ENCODE measurements around the gene PTGIR.

The PTGIR gene

DNA sequence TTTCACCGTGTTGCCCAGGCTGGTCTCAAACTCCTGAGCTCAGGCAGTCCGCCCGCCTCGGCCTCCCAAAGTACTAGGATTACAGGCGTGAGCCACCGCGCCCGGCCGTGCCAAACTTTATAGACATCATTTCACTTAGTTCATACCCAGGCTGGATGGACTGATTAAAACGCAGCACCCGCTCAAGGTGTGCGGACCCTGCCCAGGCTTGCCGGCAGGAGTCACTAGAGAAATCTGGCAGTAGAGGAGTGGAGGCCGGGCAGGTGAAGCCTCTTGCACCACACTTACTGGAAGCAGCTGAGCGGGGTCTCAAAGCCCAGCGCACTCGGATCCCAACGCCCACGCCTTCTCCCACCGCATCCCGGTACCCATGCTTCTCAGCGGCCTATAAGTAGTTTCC is 11.4 kb downstream of the PTGIR start:
- DNase-seq, result no peak

GRCh38 chr19:46611776-46612175 is 13.1 kb downstream of the PTGIR start:
- DNase-seq, result no peak

- peak; percentile 45 to 49 for DNase-seq
Measured at GRCh38 chr19:46610851-46611770, 13.8 kb downstream of the PTGIR start.

DNA sequence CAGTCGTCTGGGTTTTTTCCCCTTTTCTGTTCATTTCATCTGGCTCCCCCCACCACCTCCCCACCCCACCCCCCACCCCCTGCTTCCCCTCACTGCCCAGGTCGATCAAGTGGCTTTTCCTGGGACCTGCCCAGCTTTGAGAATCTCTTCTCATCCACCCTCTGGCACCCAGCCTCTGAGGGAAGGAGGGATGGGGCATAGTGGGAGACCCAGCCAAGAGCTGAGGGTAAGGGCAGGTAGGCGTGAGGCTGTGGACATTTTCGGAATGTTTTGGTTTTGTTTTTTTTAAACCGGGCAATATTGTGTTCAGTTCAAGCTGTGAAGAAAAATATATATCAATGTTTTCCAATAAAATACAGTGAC is 14.5 kb downstream of the PTGIR start:
- DNase-seq, result peak in 1 of 2 experiments; percentile 5

DNA sequence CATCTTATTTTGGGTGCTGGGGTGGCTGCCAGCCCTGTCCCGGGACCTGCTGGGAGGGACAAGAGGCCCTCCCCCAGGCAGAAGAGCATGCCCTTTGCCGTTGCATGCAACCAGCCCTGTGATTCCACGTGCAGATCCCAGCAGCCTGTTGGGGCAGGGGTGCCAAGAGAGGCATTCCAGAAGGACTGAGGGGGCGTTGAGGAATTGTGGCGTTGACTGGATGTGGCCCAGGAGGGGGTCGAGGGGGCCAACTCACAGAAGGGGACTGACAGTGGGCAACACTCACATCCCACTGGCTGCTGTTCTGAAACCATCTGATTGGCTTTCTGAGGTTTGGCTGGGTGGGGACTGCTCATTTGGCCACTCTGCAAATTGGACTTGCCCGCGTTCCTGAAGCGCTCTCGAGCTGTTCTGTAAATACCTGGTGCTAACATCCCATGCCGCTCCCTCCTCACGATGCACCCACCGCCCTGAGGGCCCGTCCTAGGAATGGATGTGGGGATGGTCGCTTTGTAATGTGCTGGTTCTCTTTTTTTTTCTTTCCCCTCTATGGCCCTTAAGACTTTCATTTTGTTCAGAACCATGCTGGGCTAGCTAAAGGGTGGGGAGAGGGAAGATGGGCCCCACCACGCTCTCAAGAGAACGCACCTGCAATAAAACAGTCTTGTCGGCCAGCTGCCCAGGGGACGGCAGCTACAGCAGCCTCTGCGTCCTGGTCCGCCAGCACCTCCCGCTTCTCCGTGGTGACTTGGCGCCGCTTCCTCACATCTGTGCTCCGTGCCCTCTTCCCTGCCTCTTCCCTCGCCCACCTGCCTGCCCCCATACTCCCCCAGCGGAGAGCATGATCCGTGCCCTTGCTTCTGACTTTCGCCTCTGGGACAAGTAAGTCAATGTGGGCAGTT is 15.1 kb downstream of the PTGIR start:
- DNase-seq, result peak; percentile 16 to 19

DNA sequence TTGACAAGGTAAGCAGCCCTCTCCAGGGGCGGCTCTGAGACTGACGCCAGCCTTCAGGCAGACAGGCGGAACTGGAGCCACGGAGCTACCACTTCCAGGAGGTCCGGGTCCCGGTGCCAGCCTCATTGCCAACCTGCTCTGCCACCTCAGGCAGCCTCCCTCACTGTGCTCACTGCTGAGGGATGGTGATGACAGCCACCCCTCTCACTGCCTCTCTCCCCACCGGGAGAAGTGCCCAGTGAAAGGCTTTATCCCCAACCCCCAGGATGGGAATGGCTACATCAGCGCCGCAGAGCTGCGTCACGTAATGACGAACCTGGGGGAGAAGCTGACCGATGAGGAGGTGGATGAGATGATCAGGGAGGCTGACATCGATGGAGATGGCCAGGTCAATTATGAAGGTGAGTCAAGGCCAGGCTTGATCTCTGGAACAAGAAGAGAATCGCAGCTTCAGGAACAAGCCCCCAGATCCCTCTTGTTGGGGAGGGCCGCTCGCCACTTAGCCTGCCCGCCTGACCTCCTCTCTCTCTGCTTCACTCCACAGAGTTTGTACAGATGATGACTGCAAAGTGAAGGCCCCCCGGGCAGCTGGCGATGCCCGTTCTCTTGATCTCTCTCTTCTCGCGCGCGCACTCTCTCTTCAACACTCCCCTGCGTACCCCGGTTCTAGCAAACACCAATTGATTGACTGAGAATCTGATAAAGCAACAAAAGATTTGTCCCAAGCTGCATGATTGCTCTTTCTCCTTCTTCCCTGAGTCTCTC is 16.1 kb downstream of the PTGIR start:
- peak; percentile 14 for DNase-seq

DNA sequence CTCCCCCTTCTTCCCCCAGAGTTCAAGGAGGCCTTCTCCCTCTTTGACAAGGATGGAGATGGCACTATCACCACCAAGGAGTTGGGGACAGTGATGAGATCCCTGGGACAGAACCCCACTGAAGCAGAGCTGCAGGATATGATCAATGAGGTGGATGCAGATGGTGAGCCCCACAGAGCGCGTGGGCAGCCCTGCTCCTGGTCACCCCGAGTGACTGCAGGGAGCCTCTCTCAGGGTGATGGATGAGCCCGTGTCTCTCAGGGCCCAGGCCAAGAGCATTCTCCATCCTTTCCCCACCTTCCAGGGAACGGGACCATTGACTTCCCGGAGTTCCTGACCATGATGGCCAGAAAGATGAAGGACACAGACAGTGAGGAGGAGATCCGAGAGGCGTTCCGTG is 16.7 kb downstream of the PTGIR start:
- DNase-seq, result peak in 1 of 2 experiments; percentile 16

GRCh38 chr19:46607448-46607841 is 17.4 kb downstream of the PTGIR start:
- DNase-seq, result peak in 1 of 2 experiments; percentile 11

GRCh38 chr19:46606681-46607447 is 18.0 kb downstream of the PTGIR start:
- peak in 1 of 2 experiments; percentile 14 for DNase-seq

DNA sequence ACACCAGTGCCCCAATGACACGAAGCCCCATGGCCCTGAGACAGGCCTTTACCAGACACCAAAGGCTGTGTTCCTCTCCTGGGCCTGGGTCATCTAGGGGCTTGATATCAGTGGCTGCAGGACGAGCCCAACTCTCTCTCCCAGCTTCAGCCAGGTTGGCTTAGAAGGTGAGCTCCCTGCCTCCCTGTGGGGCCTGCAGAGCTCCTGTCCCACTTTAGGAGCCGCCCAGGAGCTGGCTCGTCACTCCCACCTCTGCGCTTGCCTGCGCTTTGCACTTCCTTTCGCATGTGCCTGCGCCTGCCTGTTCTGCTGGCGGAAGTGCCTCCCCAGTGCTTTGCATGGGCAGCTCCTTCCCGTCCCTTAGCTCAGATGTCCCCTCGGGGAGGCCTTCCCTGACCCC is 18.9 kb downstream of the PTGIR start:
- peak in 1 of 2 experiments; percentile 11 for DNase-seq

DNA sequence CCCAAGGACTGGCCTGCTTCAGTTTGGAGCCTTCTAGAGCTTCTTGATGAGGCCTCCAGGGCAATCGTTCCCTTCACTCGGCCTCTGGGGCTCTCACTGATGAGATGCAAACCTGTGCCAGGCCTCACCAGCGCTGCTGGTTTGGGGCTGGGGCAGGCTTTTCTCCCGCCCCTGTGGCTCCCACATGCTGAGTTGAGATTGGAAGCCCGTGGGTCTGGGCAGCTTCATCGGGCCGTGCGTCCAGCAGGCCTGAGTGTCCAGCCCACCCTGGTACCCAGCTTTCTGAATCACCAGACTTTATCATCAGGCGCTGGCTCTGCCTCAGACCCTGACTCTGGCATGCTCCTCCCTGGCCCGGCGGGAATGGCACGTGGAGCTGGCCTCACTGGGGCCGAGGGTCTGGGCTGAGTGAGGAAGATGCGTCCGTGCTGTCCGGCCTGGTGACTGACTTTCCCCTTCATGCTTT is 19.5 kb downstream of the PTGIR start:
- DNase-seq, result peak in 1 of 2 experiments; percentile 8

- DNase-seq, result peak in 1 of 2 experiments; percentile 11
Measured at GRCh38 chr19:46604781-46605355, 20.0 kb downstream of the PTGIR start.

GRCh38 chr19:46603752-46604231 is 21.1 kb downstream of the PTGIR start:
- peak in 1 of 2 experiments; percentile 18 for DNase-seq

DNA sequence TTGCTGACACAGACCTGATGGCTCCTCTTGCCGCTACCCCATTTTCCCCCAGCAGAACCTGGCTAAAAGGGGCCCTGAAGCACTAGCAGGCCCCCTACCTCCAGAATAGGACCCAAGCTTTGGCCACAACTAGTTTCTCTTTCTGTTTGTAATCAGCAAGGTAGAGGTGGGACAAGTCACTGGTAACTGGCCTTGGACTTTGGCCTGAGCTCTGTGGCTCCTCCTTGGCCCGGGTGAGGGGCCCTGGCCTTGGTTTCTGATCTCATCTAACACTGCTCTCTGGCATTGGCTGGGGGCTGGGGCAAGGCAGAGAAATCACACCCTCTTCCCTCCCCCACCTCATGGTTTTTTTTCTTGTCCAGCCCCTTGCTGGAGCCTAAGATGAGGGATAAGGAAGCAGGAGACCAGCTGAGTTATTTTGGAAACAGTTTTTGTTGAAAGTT is 21.7 kb downstream of the PTGIR start:
- DNase-seq, result no peak

DNA sequence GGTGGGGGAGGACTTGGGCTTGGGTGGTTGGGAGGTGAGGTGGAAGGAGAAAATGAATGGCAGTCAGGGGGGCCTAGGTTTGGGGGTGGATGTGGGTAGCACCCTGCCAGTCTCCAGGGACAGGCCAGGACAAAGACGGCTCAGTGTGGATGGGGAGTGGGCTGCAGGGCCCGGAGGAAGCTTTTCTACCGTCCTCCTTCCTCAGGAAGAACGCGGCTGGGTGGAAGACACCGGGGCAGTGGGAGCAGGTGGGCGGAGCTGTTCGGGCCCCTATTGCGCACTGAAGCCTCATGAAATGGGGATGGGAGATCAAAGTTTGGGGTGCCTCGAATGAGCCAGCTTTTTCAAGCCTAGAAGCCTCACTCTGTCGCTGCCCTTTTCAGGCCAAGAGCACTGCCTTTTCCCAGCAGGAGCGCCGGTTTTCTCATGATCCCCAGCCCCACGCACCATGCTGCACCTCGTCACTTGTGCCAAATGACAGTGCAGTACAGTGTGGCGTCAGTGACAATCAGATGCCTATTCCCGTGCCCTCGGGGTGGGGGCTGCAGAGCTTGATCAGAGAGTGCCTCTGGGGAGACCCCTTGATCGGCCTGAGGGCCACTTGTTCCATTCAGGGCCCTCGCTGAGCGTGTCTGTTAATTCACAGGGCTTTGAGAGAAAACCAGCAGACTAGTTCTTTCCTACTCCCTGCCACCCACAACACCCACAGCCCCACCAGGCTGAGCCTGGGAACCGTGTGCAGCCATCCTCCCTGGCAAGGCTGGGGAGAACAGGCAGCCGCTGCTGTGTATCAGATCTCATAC is 22.3 kb downstream of the PTGIR start:
- peak; percentile 74 to 79 for DNase-seq

DNA sequence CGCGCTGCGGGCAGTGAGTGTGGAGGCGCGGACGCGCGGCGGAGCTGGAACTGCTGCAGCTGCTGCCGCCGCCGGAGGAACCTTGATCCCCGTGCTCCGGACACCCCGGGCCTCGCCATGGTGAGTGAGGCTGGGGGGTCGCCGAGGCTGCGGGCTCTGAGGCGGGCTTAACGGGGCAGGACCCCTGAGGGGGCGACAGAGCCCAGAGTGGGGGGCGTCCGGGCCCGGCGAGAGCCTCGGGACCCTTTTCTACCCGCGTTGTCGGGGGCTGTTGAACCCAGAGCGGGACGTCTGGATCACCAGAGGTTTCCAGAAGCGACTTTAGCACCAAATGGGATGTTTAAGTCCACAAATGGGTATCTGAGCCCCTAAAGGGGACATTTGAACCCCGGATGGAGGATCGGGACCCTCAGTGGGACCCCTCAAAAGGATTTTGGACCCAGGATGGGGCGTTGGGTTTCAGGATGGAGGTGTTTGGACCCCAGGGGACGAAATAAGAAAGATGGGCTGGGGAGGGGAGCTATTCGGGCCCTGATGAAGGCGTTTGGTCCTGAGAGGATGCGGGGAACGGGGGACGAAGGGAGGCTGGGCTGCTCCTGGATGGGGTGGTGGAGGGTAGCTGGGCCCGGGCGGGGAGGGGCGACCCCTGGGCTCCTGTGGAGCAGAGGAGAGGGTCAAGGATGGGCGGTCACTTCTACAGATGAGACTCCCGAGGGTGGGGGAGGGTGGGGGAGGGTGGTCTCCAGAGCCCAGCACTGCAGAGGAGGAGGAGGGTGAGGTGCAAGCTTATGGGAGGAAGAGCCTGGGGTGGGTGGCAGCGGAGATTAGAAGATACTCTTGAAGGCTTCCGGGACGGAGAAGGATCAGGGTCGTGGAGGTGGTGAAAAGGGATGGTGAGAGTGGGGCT is 23.3 kb downstream of the PTGIR start, which contains the start of gene CALM3:
Gene CALM3, plus strand, starts transcription at position 13 of the 907 bp plus-strand sequence. Its CDS starts 105 bp downstream, at position 118.
- DNase-seq, result peak in 1 of 2 experiments; percentile 55

DNA sequence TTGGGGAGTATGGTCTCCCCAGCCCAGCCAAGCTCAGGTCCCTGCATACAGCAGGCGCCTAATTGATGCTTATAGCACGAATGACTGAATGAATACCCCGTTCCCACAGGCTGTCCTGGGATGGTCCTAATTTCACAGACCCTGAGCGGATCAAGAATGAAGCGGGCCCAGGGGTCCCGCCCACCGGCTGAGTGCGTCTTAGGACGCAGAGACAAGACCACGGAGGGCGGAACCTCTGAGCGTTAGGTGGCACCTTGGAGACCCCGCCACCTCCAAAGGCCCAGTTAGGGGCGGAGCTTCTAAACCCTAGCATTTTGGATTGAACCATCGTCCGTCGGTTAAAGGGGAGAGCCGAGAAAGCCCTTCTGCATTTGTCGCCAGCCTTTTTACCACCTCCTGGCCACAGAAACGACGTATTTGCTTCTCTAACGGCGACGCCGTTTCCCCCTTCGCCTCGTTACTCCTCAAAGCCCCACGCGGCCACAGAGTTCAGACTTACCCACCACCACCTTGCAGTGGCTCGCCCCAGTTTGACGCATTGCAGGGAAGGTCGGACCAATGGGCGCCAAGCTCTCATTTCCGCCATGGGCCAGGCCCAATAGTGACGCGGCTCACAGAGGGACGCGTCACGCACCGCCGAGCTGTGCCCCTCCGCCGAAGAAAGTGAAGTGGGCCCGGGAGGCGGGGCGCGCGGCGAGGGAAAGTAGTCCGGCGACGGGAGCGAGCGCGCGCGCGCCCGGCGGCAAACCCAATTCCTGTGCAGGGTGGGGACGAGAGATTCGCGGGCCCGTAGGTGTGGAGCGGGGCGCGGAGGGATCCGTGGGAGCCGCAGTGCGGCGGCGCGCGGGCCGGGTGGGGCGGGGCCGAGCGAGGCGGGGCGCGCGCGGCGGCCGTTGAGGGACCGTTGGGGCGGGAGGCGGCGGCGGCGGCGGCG is 24.2 kb downstream of the PTGIR start:
- DNase-seq, result peak; percentile 99 to 100
